ENCODE results near the gene CD244. TPM values are rescaled to one million over a fixed set of nuclear protein-coding genes. Genes with fewer than 3 reads are reported as not detected.
"Not testable (repeated sequence)": the region's sequence is repeated elsewhere in the genome, so short reads cannot be mapped to it uniquely, and the experiment has no call there.

Gene CD244
- total RNA-seq, 1 experiment from 2014 or later, result not detected

DNA sequence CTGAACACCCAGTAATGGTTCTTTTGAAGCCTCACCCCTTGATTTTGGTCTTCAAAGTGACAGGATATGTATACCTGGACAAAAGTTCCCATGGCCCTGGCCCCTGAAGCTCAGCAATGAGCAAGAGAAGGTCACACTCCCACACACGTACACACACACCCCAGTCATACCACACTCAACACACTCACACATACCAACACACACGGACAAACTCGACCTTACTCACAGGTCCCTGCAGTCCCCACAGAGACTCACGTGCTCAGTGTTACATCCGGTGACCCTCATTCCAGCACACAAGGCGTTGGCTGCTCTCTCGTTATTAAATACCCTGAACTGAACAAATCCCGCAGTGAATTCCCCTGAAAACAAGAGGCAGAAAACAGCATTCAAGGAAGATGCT is 16.4 kb upstream of the CD244 start:
- peak; percentile 13 for DNase-seq (ENCODE audit: low read depth)

- no peak for DNase-seq (ENCODE audit: low read depth)
Observed at GRCh38 chr1:160877221-160877620, 14.5 kb upstream of the CD244 start.

DNA sequence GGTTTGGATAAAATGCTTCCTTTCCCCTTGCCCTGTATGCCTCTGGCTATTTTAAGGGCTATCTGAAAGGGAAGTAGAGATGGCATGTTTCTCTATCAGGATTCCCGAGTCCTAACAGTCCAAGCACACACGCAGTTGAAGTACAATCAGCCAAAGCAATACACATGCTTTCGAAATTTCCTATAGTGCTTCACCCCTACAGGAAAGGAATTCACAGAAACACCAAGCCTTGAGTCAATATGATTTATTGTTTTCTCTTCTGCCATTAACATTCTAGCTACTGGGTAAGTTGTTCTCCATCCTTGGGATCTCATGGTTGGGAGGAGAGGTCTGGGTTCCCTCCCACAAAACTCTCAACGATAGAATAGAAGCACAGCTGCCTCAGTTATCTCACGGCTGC is 13.6 kb upstream of the CD244 start:
- DNase-seq (ENCODE audit: low read depth), result no peak

DNA sequence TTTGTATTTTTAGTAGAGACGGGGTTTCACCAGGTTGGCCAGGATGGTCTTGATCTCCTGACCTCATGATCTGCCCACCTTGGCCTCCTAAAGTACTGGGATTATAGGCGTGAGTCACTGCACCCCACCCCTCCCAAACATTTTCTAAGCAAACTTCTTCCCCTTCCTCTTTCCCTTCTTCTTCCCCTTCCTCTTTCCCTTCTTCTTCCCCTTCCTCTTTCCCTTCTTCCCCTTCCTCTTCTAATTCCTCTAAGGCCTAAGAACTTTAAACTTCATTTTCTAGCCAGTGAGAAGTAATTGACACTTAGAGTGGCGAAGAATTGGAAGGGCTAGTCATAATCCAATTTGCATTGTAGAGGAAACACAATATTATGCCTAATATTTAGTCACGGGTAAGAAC is 12.9 kb upstream of the CD244 start:
- not testable (repeated sequence) for DNase-seq (ENCODE audit: low read depth)

DNA sequence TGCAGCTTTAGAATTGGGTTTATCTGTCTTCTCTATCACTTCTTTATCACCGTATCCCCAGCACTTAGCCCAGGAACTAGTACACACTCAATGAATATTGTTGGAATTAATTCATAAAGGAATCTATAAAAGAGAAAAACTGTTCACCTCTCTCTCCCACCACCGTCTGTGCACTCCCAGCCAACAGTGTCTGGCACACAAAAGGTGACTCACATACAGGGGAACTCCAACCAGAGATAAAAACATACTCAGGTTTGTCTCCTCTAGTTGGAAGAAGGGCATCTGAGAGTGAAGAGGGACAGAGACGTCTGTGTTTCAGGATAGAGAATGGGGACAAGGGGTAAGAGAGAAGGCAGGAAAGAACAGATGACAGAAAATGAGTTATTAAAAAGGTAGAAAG is 12.2 kb upstream of the CD244 start:
- DNase-seq (ENCODE audit: low read depth), result peak; percentile 5

DNA sequence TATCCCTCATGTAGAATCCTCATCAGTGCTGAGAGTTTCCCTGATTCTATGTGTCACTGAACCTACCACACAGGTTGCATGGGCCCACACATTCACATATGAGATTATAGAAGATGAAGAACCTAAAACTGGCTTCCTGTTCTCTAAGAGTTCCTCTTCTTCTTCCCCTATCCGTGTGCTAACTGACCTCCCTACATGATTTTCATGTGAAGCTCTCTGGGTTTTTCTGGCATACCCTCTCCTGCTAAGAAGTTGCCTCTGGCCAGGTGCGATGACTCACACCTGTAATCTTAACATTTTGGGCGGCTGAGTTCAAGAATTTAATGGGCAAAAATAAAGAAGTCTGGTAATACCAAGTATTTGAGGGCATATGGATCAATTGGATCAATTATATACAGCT is 5.5 kb upstream of the CD244 start:
- DNase-seq (ENCODE audit: low read depth), result peak; percentile 26

DNA sequence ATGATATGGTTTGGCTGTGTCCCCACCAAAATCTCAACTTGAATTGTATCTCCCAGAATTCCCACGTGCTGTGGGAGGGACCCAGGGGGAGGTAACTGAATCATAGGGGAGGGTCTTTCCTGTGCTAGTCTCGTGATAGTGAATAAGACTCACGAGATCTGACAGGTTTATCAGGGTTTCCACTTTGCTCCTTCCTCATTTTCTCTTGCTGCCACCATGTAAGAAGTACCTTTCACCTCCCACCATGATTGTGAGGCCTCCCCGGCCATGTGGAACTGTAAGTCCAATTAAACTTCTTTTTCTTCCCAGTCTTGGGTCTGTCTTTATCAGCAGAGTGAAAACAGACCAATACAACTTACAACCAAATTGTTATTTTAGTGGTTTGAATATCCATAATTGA is 5.0 kb upstream of the CD244 start:
- DNase-seq (ENCODE audit: low read depth), result not testable (repeated sequence)

DNA sequence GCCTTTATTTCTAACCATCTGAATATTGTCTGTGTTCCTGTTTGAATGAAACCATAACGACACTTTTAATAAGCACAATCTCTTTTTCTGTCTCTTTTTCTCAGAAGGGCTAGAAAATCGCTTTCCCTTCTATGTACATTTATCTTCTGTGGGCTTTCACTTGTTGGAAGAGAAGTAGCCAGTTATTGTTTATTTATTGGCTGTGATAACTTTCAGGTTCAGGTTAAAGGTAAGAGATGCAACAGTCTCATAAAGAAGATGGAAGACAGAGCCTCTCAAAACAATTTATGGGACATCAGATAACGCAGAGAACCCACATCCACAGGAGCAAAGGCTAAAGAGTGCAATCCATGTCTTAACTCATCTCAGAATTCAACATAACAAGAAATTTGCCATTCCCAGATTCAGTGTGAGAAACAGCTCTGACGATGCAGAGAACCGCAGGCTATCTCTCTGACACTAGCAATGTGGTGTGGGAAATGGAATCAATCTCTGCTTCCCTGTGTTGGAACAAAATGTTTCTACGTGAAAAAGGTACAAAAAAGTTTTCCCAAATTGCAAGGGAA is 4.1 kb upstream of the CD244 start:
- no peak for DNase-seq (ENCODE audit: low read depth)

DNA sequence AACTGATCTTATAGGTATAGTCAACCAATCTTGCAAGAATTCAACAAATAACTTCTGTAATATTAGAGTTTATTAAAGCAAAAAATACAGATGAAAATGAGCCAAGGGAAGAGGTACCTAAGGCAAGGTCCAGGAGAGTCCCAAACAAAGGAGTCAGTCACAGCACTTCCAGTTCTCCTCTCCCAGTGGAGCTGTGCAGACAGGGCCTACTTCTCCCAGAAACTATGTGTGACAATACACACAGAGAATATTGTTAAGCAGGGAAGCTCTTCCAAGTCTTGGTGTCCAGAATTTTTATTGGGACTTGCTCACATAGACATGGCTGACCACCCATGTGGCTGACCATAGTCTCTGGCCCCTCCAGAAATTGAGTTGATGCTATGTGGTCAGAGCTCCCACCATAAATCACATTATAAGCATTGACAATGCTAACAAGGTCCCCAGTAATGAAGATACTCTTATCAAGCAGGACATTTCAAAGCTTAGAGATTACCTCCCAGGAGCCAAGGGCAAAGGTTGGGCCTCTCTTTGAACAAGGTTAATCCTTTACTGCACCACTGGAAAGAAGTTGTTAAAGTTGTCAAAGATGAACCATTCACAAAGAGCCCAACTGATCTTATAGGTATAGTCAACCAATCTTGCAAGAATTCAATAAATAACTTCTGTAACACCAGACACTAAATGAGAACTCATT is 3.5 kb upstream of the CD244 start:
- no peak for DNase-seq (ENCODE audit: low read depth)

DNA sequence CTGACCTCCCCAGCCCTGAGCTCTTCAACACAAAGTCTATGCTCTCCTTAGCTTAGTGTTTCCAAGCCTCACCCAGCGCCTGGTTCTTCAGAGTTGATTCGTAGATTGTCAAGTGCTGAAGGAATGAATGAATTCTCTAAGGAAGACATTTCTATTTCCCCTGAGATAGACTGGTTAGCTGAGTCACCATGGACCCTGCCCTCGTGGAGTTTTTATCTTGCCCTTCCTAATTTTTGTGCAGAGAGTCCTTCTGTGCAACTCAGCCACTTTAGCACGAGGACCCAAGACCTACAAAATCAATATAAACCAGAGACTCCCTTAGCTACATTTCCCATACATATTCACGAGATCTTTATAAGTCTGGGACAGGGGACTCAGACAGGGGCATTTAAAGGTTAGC is 2.6 kb upstream of the CD244 start:
- DNase-seq (ENCODE audit: low read depth), result no peak

DNA sequence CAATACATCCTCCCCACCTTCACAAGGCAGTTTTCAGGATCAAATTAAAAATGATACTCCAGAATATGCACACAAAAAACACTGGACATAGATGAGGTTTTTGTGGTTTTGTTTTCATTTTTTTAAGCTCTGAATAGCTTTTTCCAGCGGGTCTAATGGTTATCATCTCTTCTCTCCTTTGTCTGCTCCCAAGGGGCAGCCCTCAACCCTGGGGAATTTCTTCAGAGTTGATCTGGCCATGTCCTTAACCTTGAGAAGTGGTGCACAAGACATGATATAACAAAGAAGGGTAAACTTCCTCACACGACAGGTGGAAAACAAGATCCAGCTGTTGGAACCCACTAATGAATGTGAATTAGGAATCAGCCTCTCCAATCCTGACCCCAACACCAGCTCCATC is 1.5 kb upstream of the CD244 start:
- DNase-seq (ENCODE audit: low read depth), result no peak

GRCh38 chr1:160863774-160864131 is 1.1 kb upstream of the CD244 start:
- DNase-seq (ENCODE audit: low read depth), result no peak

DNA sequence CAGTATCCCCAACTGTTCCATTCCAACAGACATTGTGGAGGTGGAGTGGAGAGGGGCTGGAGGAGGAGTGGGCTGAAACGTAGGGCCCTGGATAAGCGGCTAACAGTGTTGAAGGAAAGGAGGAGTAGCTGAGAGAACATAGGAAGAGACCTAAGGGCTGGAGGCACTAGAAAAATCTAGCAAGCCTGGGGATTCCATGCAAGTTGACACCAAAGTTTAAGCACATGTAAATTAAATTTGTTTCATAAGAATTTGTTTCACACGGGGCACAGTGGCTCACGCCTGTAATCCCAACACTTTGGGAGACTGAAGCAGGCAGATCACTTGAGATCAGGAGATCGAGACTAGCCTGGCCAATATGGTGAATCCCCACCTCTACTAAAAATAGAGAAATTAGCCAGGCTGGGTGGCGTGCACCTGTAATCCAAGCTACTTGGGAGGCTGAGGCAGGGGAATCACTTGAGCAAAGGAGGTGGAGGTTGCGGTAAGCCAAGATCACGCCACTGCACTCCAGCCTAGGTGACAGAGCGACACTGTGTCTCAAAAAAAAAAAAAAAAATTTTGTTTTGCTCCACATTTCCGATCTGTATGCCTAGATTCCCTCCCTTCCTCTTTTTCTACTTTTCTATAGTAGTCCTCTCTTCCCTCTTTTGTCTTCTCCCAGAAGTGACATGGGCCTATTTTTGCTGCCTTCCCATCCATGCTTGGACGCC is 530 bp upstream of the CD244 start:
- DNase-seq (ENCODE audit: low read depth), result no peak

DNA sequence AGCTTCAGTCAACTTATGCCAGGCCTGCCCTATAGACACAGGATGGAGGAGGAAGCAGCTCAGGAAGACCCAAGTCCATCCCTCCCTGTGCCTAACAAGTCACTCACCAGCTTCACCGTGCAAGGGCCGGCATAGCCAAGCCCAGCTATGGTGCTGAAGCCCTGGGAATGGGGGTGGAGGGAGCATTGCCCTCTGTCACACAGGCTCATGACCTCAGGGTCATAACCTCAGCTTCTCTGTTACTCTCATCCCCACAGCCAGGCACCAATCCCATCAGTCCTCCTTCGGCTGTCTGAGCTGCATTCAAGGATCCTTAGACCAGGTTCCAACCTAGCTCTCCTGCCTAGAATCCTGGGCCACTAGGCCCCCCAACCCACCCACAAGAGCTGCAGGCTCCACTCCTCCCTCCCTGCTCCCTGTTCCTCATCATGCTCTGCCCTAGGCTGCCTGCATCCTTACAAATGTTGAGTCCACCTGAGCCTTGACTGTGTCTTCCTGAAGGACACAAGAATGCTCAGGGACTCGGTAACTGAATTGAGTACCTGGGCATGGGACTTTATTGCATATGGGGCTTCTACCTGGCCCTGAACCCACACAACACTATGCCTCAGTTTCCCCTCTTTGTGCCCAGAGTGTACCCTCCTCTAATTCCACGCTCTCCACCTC is 1.7 kb downstream of the CD244 start:
- DNase-seq (ENCODE audit: low read depth), result no peak

DNA sequence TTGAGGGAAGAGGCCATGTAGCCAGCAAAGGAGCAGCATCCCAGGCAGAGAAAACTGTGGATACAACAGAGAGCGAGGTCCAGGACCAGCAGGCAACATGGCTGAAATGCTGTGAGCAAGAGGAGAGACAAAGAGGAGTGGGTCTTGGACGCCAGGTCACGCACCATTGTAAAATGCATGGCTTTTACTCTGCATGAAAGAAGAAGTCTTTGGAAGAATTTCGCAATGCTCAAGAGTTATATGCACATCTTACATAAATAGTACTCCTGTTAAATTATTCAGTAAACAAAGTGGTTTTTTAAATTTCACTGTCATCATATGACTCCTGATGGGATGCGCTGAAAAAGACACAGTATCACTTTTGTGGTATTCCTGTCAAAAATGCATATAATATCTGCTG is 3.5 kb downstream of the CD244 start:
- no peak for DNase-seq (ENCODE audit: low read depth)

DNA sequence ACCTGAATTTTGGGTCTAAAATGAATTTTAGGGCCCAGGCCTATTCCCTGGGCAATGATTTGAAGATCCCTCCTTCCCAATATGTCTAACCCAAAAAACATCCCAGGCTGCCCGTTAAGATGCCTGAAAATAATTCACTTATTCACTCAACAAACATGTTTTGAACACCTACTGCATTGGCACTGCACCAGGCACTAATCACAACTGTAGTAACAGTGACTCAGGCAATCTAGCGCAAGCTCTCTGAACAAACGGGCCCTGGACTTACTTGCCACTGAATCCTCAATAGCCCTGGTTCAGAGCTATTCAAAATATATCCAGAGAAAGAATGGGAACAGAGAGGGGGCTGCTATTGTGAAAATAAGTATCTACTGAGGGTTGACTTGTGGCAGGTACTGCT is 4.2 kb downstream of the CD244 start:
- DNase-seq (ENCODE audit: low read depth), result no peak

DNA sequence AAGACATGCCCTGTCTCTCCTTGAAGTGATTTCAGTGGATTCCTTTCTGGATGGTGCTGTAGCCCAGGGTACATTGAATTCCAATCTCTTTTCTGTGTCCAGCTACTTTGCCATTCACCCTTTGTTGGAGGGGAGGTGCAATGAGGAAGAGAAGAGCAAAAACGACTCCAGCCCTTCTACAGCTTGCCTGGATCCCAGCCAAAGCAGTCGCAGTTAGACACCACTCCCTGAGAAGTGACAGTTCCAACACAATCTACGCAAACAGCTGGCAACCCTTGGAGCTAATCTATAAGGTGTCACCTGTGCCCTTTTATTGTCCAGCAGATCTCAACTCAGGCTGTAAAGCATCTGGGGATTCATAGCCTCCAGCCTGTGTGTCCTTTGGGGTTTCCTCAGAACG is 4.6 kb downstream of the CD244 start:
- DNase-seq (ENCODE audit: low read depth), result no peak

- DNase-seq (ENCODE audit: low read depth), result no peak
Observed at GRCh38 chr1:160855181-160855981, 7.3 kb downstream of the CD244 start.

DNA sequence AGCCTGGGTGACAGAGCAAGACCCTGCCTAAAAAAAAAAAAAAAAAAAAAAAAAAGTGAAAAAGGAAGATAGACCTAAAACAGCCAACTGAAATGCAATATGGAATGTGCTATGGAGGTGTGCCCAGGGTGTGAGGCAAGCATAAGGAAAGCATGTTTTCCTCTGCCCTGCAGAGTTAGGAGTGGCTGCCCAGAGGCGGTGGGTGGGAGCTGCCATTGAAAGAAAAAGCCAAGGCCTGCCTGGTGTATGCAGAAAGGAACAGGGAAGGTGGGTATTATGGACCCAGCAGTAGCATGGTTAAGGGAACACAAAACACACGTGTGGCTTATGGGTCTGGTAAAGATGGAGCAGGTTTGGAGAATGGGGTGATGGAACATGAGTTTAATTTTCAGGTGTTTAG is 8.9 kb downstream of the CD244 start:
- DNase-seq (ENCODE audit: low read depth), result no peak

- no peak for DNase-seq (ENCODE audit: low read depth)
Observed at GRCh38 chr1:160853014-160853413, 9.7 kb downstream of the CD244 start.

GRCh38 chr1:160850993-160851392 is 11.7 kb downstream of the CD244 start:
- no peak for DNase-seq (ENCODE audit: low read depth)

DNA sequence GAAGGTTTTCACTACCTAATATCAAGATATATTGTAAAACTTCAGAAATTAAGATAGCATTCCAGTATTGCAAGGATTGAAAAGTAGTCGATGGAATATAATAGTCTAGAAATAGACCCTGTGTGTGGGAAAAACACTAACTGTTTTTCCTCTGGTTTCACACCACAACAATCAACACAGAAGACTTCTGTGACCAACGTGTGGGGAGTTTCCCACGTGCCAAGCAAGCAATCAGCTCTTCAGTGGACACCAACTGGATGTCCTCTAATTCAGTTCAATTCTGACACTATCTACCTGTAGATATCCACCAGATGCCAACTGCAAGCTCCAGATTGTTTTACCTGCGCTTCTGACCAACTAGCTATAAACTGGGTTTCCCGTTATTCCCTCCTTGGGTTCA is 12.1 kb downstream of the CD244 start:
- no peak for DNase-seq (ENCODE audit: low read depth)
